Gastroesophageal sphincter (tissue), 4 donors: ENCODE measurements around the gene KICS2. TPM values are rescaled to one million over a fixed set of nuclear protein-coding genes. Genes with fewer than 3 reads are reported as not detected.

Source experiments
- ATAC-seq: fragments of 150-250 bp; one replicate; pipeline ENCODE4 v1.9.1; 2016; ENCODE audit warnings: mild to moderate bottlenecking, moderate library complexity
- H3K27ac ChIP-seq, 4 donors: fragments of 200-600 bp; sonication (generic) in 3 of 4; 1 replicate in 3 of 4; 2 replicates in 1 of 4; pipeline ENCODE4 v1.5.1; 2016 to 2019
- H3K27me3 ChIP-seq: fragments of 200-600 bp; sonication (generic); one replicate; pipeline ENCODE4 v1.5.1; 2019
- H3K36me3 ChIP-seq, 2 donors: fragments of 200-600 bp; sonication (generic); one replicate each; pipeline ENCODE4 v1.5.1; 2019; ENCODE audit warnings: control low read depth in 1 of 2
- H3K4me1 ChIP-seq, 3 donors: fragments of 200-600 bp; sonication (generic); 1 replicate in 2 of 3; 2 replicates in 1 of 3; pipeline ENCODE4 v1.5.1; 2016 to 2019; ENCODE audit warnings: control low read depth in 2 of 3
- H3K4me3 ChIP-seq, 2 donors: fragments of 200-600 bp; sonication (generic); one replicate each; pipeline ENCODE4 v1.5.1; 2019; ENCODE audit warnings: mild to moderate bottlenecking in 1 of 2, moderate library complexity in 1 of 2
- H3K9me3 ChIP-seq, 3 donors: fragments of 200-600 bp; sonication (generic); one replicate each; pipeline ENCODE4 v1.5.1; 2017 to 2019; ENCODE audit warnings: control low read depth in 2 of 3
- EP300 ChIP-seq: sonication (generic); formaldehyde crosslinking; IDR thresholded peaks from one replicate; pipeline ENCODE4 v1.6.1; 2017; ENCODE audit warnings: antibody characterized with exemption, mild to moderate bottlenecking
- POLR2A ChIP-seq, 2 donors: fragments of 450-650 bp; IDR thresholded peaks; one replicate each; pipeline ENCODE4 v1.6.1; 2017; ENCODE audit warnings: antibody characterized with exemption in 2 of 2, mild to moderate bottlenecking in 2 of 2, moderate library complexity in 1 of 2
- POLR2AphosphoS5 ChIP-seq: sonication (generic); formaldehyde crosslinking; IDR thresholded peaks from one replicate; pipeline ENCODE4 v1.6.1; 2017; ENCODE audit warnings: antibody characterized with exemption
- WGBS, 2 donors: methylation state at CpG; one replicate each; pipeline ENCODE4 v1.1.5; 2018; ENCODE audit warnings: low coverage in 1 of 2; 5-methylcytosine and 5-hydroxymethylcytosine counted together
- total RNA-seq, 4 donors: library from RNA; depleted of rRNA; stranded (reverse); fragments of >200 nt; gene quantifications; one replicate each; pipeline ENCODE4 v1.1.0, GENCODE V29; 2016
- TF ChIP-seq, protein P1 (sequence below), 4 experiments: fragments of 200-600 bp in 2 of 4; fragments of 450-650 bp in 2 of 4; sonication (generic) in 1 of 4; IDR thresholded peaks; one replicate each; pipeline ENCODE4 v1.5.1; 2017 to 2019; ENCODE audit warnings: antibody characterized with exemption in 4 of 4, mild to moderate bottlenecking in 2 of 4, moderate library complexity in 2 of 4

KICS2 gene
- total RNA-seq, 4 donors from 2014 or later: 2.4 to 6.7 (median 5.9) TPM

DNA sequence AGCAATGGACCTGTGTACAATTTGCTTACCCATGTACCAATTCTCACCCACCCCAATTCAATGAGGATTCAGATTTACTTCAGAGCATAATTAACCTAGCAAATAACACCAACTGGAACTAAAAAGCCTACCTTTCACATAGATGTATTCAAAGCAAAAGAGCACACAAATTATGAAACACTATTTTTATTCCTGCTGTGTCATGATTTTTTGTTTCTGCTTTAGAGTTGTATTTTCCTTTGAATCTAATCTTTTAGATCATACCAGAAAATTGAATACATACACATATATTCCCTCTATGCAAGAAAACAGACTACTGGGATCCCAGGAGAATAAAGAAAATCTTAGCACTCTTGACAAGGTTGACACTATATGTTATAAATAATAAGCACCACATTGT, 5.9 kb downstream of the KICS2 start:
- TF ChIP-seq EP300: no peak
- TF ChIP-seq, protein P1, sequence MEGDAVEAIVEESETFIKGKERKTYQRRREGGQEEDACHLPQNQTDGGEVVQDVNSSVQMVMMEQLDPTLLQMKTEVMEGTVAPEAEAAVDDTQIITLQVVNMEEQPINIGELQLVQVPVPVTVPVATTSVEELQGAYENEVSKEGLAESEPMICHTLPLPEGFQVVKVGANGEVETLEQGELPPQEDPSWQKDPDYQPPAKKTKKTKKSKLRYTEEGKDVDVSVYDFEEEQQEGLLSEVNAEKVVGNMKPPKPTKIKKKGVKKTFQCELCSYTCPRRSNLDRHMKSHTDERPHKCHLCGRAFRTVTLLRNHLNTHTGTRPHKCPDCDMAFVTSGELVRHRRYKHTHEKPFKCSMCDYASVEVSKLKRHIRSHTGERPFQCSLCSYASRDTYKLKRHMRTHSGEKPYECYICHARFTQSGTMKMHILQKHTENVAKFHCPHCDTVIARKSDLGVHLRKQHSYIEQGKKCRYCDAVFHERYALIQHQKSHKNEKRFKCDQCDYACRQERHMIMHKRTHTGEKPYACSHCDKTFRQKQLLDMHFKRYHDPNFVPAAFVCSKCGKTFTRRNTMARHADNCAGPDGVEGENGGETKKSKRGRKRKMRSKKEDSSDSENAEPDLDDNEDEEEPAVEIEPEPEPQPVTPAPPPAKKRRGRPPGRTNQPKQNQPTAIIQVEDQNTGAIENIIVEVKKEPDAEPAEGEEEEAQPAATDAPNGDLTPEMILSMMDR (IDR thresholded peaks at IDR 0.05): no peak
- no peak for TF ChIP-seq POLR2A (IDR thresholded peaks at IDR 0.05)
- no peak for TF ChIP-seq POLR2AphosphoS5
- Histone ChIP-seq H3K4me3 (no peak overlapping the region), H3K36me3 (peaks cover 0 to 38% of the 10 kb centered on the region in 2 donors), H3K27ac (no peak overlapping the region), H3K27me3 (no peaks in the 10 kb centered on the region), H3K9me3 (no peaks in the 10 kb centered on the region), H3K4me1 (peaks cover 0 to 7% (median 4%) of the 10 kb centered on the region in 3 donors)
- ATAC-seq: no peak

DNA sequence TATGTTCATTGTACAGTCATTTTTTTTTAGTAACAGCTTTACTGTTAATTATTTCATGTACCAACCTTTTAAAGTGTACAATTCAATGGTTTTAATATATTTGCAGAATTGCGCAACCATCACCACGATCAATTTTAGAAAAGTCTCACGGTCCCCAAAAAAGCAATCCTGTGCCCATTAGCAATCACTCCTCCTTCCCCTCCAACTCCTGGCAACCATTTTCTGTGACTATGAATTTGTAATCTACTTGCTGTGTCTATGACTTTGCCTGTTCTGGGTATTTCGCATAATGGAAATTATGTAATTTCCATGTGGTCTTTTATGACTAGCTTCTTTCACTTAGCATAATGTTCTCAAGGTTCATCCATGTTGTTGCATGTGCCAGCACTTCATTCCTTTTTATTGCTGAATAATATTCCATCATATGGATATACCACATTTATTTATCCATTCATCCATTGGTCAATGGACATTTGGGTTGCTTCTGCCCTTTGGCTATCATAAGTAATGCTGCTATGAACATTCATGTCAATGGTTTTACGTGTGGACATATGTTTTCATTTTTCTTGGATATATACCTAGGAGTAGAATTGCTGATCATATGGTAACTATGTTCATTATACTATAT, 9.9 kb downstream of the KICS2 start:
- no peak for ATAC-seq
- TF ChIP-seq POLR2A (IDR thresholded peaks at IDR 0.05): no peak
- no peak for TF ChIP-seq POLR2AphosphoS5
- TF ChIP-seq EP300: no peak
- TF ChIP-seq, protein P1 (IDR thresholded peaks at IDR 0.05): no peak
- WGBS, 2 donors: 72 to 79% methylated on average over 4 to 5 of the region's 5 CpGs
- Histone ChIP-seq H3K4me3 (no peak overlapping the region), H3K4me1 (no peaks in the 10 kb centered on the region), H3K27me3 (no peaks in the 10 kb centered on the region), H3K9me3 (no peaks in the 10 kb centered on the region), H3K27ac (no peak overlapping the region), H3K36me3 (peaks cover 0 to 52% of the 10 kb centered on the region in 2 donors)

DNA sequence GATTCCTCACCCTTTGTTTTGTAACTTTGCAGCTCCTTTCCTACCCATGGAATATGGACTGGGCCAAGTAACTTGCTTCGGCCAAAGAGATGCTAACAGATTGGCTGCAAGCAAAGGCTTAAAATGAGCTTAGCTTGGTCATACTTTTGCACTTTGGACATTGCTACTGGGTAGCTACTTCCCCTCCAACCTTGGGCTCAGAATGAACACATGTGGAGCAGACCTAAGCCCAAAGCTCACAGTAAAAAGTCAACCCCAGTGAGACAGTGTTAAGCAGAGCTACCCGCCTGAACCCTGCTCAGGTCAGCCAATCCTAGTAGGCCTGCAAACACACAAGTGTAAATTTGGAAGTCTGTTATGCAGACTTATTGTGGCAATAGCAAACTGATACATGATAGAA, 14.6 kb downstream of the KICS2 start:
- H3K27me3 ChIP-seq: no peaks in the 10 kb centered on the region
- peaks cover 0 to 40% of the 10 kb centered on the region in 2 donors for H3K36me3 ChIP-seq
- no peak overlapping the region for H3K4me3 ChIP-seq
- TF ChIP-seq POLR2AphosphoS5: no peak
- TF ChIP-seq EP300: no peak
- no peak for TF ChIP-seq POLR2A (IDR thresholded peaks at IDR 0.05)
- ATAC-seq: no peak
- H3K27ac ChIP-seq: no peak overlapping the region
- H3K4me1 ChIP-seq: no peaks in the 10 kb centered on the region
- WGBS, 2 donors: 92 to 100% methylated on average over 1 to 2 of the region's 2 CpGs
- H3K9me3 ChIP-seq: no peaks in the 10 kb centered on the region

DNA sequence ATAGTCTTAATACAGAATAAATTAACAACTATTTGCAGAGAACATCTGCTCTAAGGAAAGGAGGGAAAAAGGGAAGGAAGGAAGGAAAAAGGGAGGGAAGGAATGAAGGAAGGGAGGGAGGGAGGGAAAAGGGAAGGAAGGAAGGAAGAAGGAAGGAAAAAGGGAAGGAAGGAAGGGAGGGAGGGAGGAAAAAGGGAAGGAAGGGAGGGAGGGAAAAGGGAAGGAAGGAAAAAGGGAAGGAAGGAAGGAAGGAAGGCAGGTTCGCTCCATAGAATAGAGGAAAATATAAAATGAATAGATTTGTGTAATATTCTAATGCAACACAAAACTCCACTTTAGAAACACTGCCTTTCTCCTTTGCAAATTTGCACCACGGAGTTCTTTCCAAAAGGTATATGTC, 16.6 kb downstream of the KICS2 start:
- TF ChIP-seq POLR2AphosphoS5: no peak
- TF ChIP-seq EP300: no peak
- TF ChIP-seq, protein P1 (IDR thresholded peaks at IDR 0.05): no peak
- TF ChIP-seq POLR2A (IDR thresholded peaks at IDR 0.05): no peak
- Histone ChIP-seq H3K9me3 (no peaks in the 10 kb centered on the region), H3K27ac (no peak overlapping the region), H3K4me1 (no peaks in the 10 kb centered on the region), H3K36me3 (peaks cover 0 to 32% of the 10 kb centered on the region in 2 donors), H3K27me3 (no peaks in the 10 kb centered on the region), H3K4me3 (no peak overlapping the region)
- ATAC-seq: no peak
- WGBS, 2 donors: 88 to 92% methylated on average over 2 of the region's 2 CpGs

DNA sequence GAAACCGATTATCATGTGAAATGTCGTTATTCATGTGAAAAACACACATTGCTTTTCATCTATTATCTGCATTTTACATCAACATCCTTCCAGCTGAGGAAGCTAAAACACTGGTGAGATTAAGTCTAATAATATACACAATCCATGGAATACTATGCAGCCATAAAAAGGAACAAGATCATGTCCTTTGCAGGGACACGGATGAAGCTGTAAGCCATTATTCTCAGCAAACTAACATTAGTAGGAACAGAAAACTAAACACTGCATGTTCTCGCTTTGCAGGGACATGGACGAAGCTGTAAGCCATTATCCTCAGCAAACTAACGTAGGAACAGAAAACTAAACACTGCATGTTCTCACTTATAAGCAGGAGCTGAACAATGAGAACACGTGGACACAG, 18.3 kb downstream of the KICS2 start:
- no peak for ATAC-seq
- Histone ChIP-seq H3K27ac (no peak overlapping the region), H3K27me3 (no peaks in the 10 kb centered on the region), H3K9me3 (no peaks in the 10 kb centered on the region), H3K4me1 (no peaks in the 10 kb centered on the region), H3K4me3 (no peak overlapping the region), H3K36me3 (peaks cover 0 to 21% of the 10 kb centered on the region in 2 donors)
- WGBS, 2 donors: 45 to 81% methylated on average over 6 to 7 of the region's 7 CpGs
- TF ChIP-seq EP300 (no peak), POLR2AphosphoS5 (no peak), POLR2A (IDR thresholded peaks at IDR 0.05) (no peak)
- TF ChIP-seq, protein P1 (IDR thresholded peaks at IDR 0.05): no peak
